Islet of Langerhans (tissue), 1 donor: Measurements from ENCODE around the gene AMOTL2.

Experiments used
- FAIRE-seq: peaks from one replicate; lab custom pipeline; 2011; peaks lifted over from hg19 to GRCh38; lab: Jason Lieb, UNC

AMOTL2 gene

GRCh38 chr3:134374105-134374790 is at the start of gene AMOTL2:
AMOTL2 (minus strand) TSS chr3:134374447; CDS start chr3:134371433, 3,014 bp downstream.
- FAIRE-seq, result no peak

DNA sequence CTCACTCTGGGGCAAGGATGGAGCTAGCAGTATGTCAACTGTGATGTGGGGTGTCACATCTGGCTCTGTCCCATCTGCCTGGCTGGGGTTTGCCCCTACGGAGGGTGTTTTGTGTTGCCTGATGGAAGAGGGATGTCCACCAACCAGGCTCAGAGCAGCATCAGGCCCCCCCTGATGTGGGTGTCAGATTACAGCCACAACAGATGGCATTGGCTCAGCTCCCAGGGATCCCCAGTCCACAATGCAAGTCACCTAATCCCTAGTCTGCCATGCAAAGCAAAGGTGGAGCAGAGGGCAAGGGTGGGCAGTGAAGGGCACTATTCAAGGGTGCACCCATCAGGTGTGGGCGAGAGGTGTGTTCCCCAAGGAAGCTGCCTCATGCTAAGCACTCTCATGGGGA is 48.9 kb upstream of the AMOTL2 start:
- FAIRE-seq, result no peak

DNA sequence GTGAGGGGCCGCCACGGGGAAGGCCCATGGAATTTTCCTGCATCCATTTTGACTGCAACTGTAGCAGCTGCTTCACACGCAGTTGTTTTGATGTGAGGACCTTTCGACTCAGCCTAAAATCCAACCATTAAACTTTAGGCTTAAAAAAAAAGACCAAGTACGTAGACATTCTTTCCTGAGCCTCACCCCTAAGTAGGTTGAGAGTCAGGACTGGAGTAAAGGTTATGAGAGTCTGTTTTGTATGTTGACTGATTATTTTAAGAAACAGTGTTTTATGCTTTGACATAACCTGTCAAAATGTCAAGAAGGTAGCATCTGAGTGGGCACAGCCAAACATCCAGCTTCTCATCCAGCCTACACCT is 45.7 kb upstream of the AMOTL2 start:
- no peak for FAIRE-seq

- no peak for FAIRE-seq
Observed at GRCh38 chr3:134419214-134419959, 45.1 kb upstream of the AMOTL2 start.

- FAIRE-seq, result no peak
Observed at GRCh38 chr3:134409041-134409440, 34.8 kb upstream of the AMOTL2 start.

DNA sequence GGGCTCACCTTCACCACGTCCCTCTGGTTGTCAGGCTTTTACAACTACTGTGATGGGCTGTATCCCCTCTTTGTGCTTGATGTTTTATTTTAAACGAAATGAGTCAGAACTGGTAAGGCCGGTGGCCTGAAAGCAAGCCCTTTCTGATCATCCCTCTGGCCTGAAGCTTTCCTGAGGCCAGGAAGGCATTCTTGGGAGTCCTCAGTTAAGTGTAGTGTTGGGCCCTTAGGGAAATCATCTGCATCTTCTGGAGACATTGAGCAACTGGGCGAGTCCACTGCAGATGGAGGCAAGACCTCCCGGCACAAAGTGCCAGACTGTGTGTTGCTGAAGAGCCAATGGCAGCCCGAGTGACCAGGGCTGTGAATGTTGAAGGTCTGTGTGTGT is 33.0 kb upstream of the AMOTL2 start:
- FAIRE-seq, result no peak

- no peak for FAIRE-seq
Observed at GRCh38 chr3:134406331-134407238, 32.3 kb upstream of the AMOTL2 start.

GRCh38 chr3:134404366-134404885 is 30.2 kb upstream of the AMOTL2 start:
- no peak for FAIRE-seq

DNA sequence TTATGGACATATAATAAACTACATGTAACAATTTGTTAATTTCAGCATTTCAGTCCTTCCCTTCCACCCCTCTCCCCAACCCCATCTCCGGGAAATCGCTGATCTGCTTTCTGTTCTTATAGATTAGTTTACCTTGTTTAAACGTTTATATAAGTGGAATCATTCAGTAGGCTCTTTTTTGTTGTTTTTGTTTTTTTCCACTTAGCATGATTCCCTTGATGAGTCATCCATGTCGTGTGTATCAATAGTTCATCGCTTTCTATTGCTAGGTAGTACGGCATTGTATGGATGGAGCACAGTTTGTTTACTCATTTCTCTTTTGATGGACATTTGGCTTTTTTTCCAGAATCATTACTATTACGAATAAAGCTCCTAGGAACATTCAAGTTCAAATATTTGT is 23.5 kb upstream of the AMOTL2 start:
- no peak for FAIRE-seq

GRCh38 chr3:134395103-134395502 is 20.9 kb upstream of the AMOTL2 start:
- FAIRE-seq, result no peak

GRCh38 chr3:134394380-134394779 is 20.1 kb upstream of the AMOTL2 start:
- no peak for FAIRE-seq

DNA sequence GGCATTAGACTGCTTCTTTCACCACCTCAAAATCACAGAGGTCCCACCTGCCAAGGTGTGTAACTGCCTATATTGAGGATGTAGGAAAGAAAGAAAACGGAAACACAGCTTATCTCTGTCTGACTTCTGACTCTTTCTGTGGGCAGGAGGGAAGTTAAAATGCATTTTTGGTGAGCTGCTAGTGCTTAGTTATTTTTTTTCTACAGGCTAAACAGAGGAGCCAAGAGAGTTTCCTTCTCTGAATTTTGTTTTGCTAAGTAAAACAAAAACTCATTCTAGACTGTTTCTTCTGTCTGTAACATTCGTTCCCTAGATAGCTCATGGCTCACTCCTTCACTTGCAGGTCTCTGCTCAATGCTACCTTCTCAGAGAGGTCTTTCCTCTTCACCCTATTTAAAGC is 18.8 kb upstream of the AMOTL2 start:
- FAIRE-seq, result no peak

GRCh38 chr3:134392336-134392983 is 18.2 kb upstream of the AMOTL2 start:
- no peak for FAIRE-seq

DNA sequence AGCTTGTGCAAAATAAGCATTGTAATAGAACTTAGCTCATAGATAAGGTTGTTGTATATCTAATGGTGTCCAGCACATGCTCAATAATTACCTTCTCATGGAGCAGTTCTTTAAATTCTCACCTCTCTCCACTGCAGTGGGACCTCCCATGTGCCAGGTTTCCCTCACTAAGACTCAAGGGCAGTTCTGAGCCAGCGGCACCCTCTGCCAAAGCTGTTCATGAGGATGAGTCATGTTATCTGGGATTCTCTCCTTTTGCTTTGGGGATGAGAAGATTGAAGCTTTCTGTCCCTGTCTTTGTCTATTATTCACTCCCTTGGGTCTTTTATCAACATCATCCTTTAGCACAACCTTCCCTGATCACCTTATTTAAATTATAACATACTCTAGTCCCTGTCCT is 15.6 kb upstream of the AMOTL2 start:
- no peak for FAIRE-seq

DNA sequence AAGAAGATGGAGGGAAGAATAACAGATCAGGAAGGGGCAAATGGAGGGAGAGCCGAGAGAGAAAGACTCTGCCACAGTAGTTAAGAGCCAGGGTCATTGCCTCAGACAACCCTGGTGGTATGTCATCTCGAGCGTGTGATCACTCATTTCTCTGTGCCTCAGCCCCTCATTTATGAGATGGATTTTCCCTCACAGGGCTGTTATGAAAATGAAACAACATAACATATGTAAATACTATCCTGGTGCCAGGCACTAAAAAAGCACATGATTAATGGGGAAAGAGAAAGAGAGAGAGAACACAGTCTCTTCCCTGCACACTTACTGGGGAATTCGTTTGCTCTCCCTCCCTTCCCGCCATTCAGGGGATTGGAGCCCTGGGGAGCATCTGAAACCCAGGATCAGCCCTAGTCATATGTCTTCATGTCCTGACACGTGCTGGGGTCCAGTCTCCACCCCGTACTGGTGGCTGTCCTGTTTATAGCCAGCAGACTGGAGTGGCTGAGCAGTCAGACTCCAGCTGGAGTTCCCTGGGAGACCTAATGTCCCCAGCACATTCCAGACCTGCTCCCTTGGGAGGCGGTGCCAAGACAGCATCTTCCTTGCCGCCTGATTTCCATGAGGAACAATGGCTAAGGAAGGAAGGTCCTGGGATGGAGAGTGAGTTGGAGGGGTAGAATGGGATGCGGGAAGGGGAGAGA is 14.7 kb upstream of the AMOTL2 start:
- no peak for FAIRE-seq

DNA sequence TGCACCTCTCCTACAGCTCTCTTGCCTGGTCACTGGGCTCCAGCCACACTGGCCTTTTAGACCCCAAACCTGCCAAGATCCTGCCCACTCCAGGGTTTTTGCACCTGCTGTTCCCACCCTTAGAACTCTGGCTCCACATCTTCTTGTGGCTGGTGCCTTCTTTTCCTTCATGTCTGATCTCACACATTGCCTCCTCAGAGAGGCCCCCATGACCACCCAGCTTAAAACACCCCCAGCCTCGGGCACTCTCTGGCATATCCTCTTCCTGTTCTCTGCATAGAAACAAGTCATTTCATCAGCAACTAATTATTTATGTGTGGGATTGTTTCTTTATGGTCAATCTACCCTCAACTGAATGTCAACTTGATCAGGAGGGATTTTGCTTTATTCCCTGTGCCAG is 14.0 kb upstream of the AMOTL2 start:
- no peak for FAIRE-seq

DNA sequence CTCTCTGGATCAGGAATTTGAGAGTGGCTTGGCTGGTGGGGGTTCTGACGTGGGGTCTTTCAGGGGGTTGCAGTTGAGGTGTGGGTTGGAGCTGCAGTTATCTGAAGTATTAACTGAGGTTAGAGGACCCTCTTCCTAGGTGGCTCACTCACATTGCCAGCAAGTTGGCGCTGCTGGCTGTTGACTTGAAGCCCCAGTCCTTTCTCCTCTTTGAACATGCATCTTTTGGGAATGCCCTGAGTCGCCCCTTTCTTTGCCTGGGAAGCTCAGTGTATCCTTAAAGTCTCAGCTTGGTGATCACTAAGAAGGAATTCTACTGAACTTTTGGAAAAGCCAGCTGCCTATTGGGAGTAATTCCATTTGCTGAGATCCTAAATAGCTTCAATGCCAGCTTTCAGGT is 13.0 kb upstream of the AMOTL2 start:
- no peak for FAIRE-seq

GRCh38 chr3:134384963-134385362 is 10.7 kb upstream of the AMOTL2 start:
- no peak for FAIRE-seq

GRCh38 chr3:134381831-134382442 is 7.7 kb upstream of the AMOTL2 start:
- FAIRE-seq, result no peak

DNA sequence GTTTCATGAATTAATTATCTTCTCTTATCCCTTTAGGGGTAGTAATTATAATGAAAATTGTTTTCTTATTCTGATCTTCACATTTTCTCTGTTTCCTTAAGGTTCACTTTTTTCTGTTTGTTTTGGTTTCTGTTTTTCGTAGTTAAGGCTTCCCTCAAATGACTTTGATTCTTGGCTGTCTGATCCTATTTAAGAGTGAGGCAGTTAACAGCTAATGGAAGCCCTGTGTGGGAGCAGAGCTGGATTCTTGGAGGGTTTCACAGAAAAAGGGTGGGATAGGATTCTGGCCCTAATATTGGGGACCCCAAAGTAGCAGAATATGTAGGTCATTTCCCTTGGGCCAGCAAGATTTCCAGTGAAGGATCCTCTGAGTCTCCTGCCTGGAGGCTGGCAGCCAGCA is 6.8 kb upstream of the AMOTL2 start:
- no peak for FAIRE-seq

- no peak for FAIRE-seq
Observed at GRCh38 chr3:134380249-134380648, 6.0 kb upstream of the AMOTL2 start.
